ENCODE data around the gene TIAM2. TPM values are rescaled to one million over a fixed set of nuclear protein-coding genes. Genes with fewer than 3 reads are reported as not detected.

The TIAM2 gene
- total RNA-seq, 1 experiment from 2014 or later = 9.1 TPM

GRCh38 chr6:155038527-155038926 is 43.4 kb downstream of the TIAM2 start:
- ChIA-PET CTCF (no interaction called here), POLR2A (ENCODE audit: low non-redundant PET) (no interaction called here)
- no TSS peak for BruUV-seq (replicated peaks)
- Histone ChIP-seq H3K9me3 (ENCODE audit: low read depth, low read length, poor library complexity, severe bottlenecking) (no peaks in the 10 kb centered on the region), H3K4me1 (ENCODE audit: insufficient read depth, low read length, poor library complexity, severe bottlenecking) (peaks cover 6% of the 10 kb centered on the region), H3K36me3 (ENCODE audit: insufficient read depth, low read length, poor library complexity, severe bottlenecking) (no peaks in the 10 kb centered on the region), H3K27ac (ENCODE audit: low read depth, low read length, poor library complexity, severe bottlenecking) (no peak overlapping the region), H3K27me3 (replicated peaks; ENCODE audit: insufficient read depth, low read depth, low read length, poor library complexity) (no peaks in the 10 kb centered on the region), H3K4me3 (ENCODE audit: low read depth, low read length, poor library complexity, severe bottlenecking) (no peak overlapping the region)
- TF ChIP-seq CTCF (conservative IDR thresholded peaks at IDR 0.05; ENCODE audit: low read depth, low read length) (no peak), EZH2 (IDR thresholded peaks at IDR 0.05; ENCODE audit: borderline replicate concordance, low read depth, low read length, poor library complexity, severe bottlenecking) (no peak)
- intact Hi-C loops (cut with micrococcal nuclease; ENCODE audit: unreplicated experiment) = no loop called here
- no peak for DNase-seq (ENCODE audit: low spot score)

- DNase-seq (ENCODE audit: low spot score) = no peak
- Histone ChIP-seq H3K4me3 (ENCODE audit: low read depth, low read length, poor library complexity, severe bottlenecking) (no peak overlapping the region), H3K27me3 (replicated peaks; ENCODE audit: insufficient read depth, low read depth, low read length, poor library complexity) (no peaks in the 10 kb centered on the region), H3K4me1 (ENCODE audit: insufficient read depth, low read length, poor library complexity, severe bottlenecking) (peaks cover 6% of the 10 kb centered on the region), H3K36me3 (ENCODE audit: insufficient read depth, low read length, poor library complexity, severe bottlenecking) (no peaks in the 10 kb centered on the region), H3K9me3 (ENCODE audit: low read depth, low read length, poor library complexity, severe bottlenecking) (no peaks in the 10 kb centered on the region), H3K27ac (ENCODE audit: low read depth, low read length, poor library complexity, severe bottlenecking) (no peak overlapping the region)
- ChIA-PET POLR2A (ENCODE audit: low non-redundant PET) (no interaction called here), CTCF (no interaction called here)
- no peak for TF ChIP-seq EZH2 (IDR thresholded peaks at IDR 0.05; ENCODE audit: borderline replicate concordance, low read depth, low read length, poor library complexity, severe bottlenecking)
- TF ChIP-seq CTCF (conservative IDR thresholded peaks at IDR 0.05; ENCODE audit: low read depth, low read length) = no peak
- BruUV-seq (replicated peaks) = no TSS peak
- intact Hi-C loops (cut with micrococcal nuclease; ENCODE audit: unreplicated experiment) = no loop called here
These were observed 44.5 kb downstream of the TIAM2 start for GRCh38 chr6:155039618-155040017.

- ChIA-PET POLR2A (ENCODE audit: low non-redundant PET) (no interaction called here), CTCF (no interaction called here)
- intact Hi-C loops (cut with micrococcal nuclease; ENCODE audit: unreplicated experiment) = no loop called here
- Histone ChIP-seq H3K36me3 (ENCODE audit: insufficient read depth, low read length, poor library complexity, severe bottlenecking) (no peaks in the 10 kb centered on the region), H3K27me3 (replicated peaks; ENCODE audit: insufficient read depth, low read depth, low read length, poor library complexity) (no peaks in the 10 kb centered on the region), H3K4me3 (ENCODE audit: low read depth, low read length, poor library complexity, severe bottlenecking) (no peak overlapping the region), H3K9me3 (ENCODE audit: low read depth, low read length, poor library complexity, severe bottlenecking) (no peaks in the 10 kb centered on the region), H3K4me1 (ENCODE audit: insufficient read depth, low read length, poor library complexity, severe bottlenecking) (peaks cover 6% of the 10 kb centered on the region), H3K27ac (ENCODE audit: low read depth, low read length, poor library complexity, severe bottlenecking) (no peak overlapping the region)
- no TSS peak for BruUV-seq (replicated peaks)
- DNase-seq (ENCODE audit: low spot score) = no peak
- TF ChIP-seq EZH2 (IDR thresholded peaks at IDR 0.05; ENCODE audit: borderline replicate concordance, low read depth, low read length, poor library complexity, severe bottlenecking) (no peak), CTCF (conservative IDR thresholded peaks at IDR 0.05; ENCODE audit: low read depth, low read length) (no peak)
These were observed 45.0 kb downstream of the TIAM2 start for GRCh38 chr6:155040154-155040553.

All from A673 (cell line).